ENCODE results near the gene MAD2L1. TPM values are rescaled to one million over a fixed set of nuclear protein-coding genes. Genes with fewer than 3 reads are reported as not detected.

MAD2L1 gene
- total and polyA plus RNA-seq, 7 donors, result 0.72 to 3.7 (median 1.2) TPM

- Histone ChIP-seq H3K9me3 (no peaks in the 10 kb centered on the region), H3K27me3 (ENCODE audit: insufficient read depth in 3 of 3, low read length in 2 of 3) (no peaks in the 10 kb centered on the region), H3K4me3 (no peak overlapping the region), H3K4me1 (no peaks in the 10 kb centered on the region), H3K27ac (no peak overlapping the region), H3K36me3 (ENCODE audit: insufficient read depth in 1 of 2, low read depth in 1 of 2) (no peaks in the 10 kb centered on the region)
- 94 to 100% (median 96%) methylated on average over 1 of the region's 1 CpG for WGBS, 3 donors
- DNase-seq, result no peak
- ATAC-seq, result no peak
- TF ChIP-seq CTCF (IDR thresholded peaks at IDR 0.05), result no peak
- intact Hi-C loops (cut with DNase I), result loop anchor here (10.0 kb wide), 2 partner anchors 1017 to 1177 kb away; no protein-coding TSS in a partner anchor
These were observed 11.6 kb upstream of the MAD2L1 start for GRCh38 chr4:120078216-120078615.

GRCh38 chr4:120071192-120071795 is 4.6 kb upstream of the MAD2L1 start:
- H3K36me3 ChIP-seq (ENCODE audit: insufficient read depth in 1 of 2, low read depth in 1 of 2), result no peaks in the 10 kb centered on the region
- no peaks in the 10 kb centered on the region for H3K27me3 ChIP-seq (ENCODE audit: insufficient read depth in 3 of 3, low read length in 2 of 3)
- ATAC-seq, result no peak
- intact Hi-C loops (cut with DNase I), result loop anchor here (10.0 kb wide), 2 partner anchors 1024 to 1184 kb away; no protein-coding TSS in a partner anchor
- WGBS, 3 donors, result 38 to 55% (median 50%) methylated on average over 11 of the region's 11 CpGs
- H3K4me1 ChIP-seq, result peaks cover 30% of the 10 kb centered on the region
- no peaks in the 10 kb centered on the region for H3K9me3 ChIP-seq
- DNase-seq, result no peak
- peak; percentile 76 for TF ChIP-seq CTCF (IDR thresholded peaks at IDR 0.05)
- H3K27ac ChIP-seq, result no peak overlapping the region
- H3K4me3 ChIP-seq, result no peak overlapping the region

- Histone ChIP-seq H3K27ac (no peak overlapping the region), H3K27me3 (ENCODE audit: insufficient read depth in 3 of 3, low read length in 2 of 3) (no peaks in the 10 kb centered on the region), H3K9me3 (no peaks in the 10 kb centered on the region), H3K4me3 (no peak overlapping the region), H3K4me1 (peaks cover 36% of the 10 kb centered on the region), H3K36me3 (ENCODE audit: insufficient read depth in 1 of 2, low read depth in 1 of 2) (no peaks in the 10 kb centered on the region)
- TF ChIP-seq CTCF (IDR thresholded peaks at IDR 0.05), result no peak
- intact Hi-C loops (cut with DNase I), result loop anchor here (10.0 kb wide), 2 partner anchors 1025 to 1185 kb away; no protein-coding TSS in a partner anchor
- no peak for ATAC-seq
- WGBS, 3 donors, result 62 to 88% (median 66%) methylated on average over 2 of the region's 2 CpGs
- no peak for DNase-seq
These were observed 3.5 kb upstream of the MAD2L1 start for GRCh38 chr4:120070196-120070595.

GRCh38 chr4:120065974-120066516 is 603 bp downstream of the MAD2L1 start:
- H3K4me3 ChIP-seq, result peak overlapping the region; percentile 76
- no peaks in the 10 kb centered on the region for H3K27me3 ChIP-seq (ENCODE audit: insufficient read depth in 3 of 3, low read length in 2 of 3)
- H3K36me3 ChIP-seq (ENCODE audit: insufficient read depth in 1 of 2, low read depth in 1 of 2), result no peaks in the 10 kb centered on the region
- 1 to 2% (median 1%) methylated on average over 15 of the region's 15 CpGs for WGBS, 3 donors
- intact Hi-C loops (cut with DNase I), result no loop called here
- peaks cover 36% of the 10 kb centered on the region for H3K4me1 ChIP-seq
- no peak for TF ChIP-seq CTCF (IDR thresholded peaks at IDR 0.05)
- H3K27ac ChIP-seq, result peak overlapping the region; percentile 95
- DNase-seq (no peak), ATAC-seq (no peak)
- H3K9me3 ChIP-seq, result no peaks in the 10 kb centered on the region
